ENCODE data around the gene GPR18.
A peak's percentile ranks its signal among the peaks of the same experiment; 100 is the strongest.

Gene GPR18

GRCh38 chr13:99258210-99258860 is at the start of gene GPR18:
TSS of gene GPR18 (minus strand) at chr13:99258379. CDS start at chr13:99255872, 2,507 bp downstream.
- no peak for DNase-seq

GRCh38 chr13:99307648-99308339 is 49.6 kb upstream of the GPR18 start:
- peak in 2 of 3 experiments; percentile 23 to 61 for DNase-seq

- peak in 1 of 3 experiments; percentile 32 for DNase-seq
Observed at GRCh38 chr13:99307247-99307646, 49.1 kb upstream of the GPR18 start, which contains the start of gene GPR183. TSS of gene GPR183 (minus strand) at chr13:99307399. CDS start at chr13:99296145, 11,254 bp downstream.

- no peak for DNase-seq
Observed at GRCh38 chr13:99305566-99305965, 47.4 kb upstream of the GPR18 start.

GRCh38 chr13:99305158-99305557 is 47.0 kb upstream of the GPR18 start:
- no peak for DNase-seq

GRCh38 chr13:99304541-99304940 is 46.4 kb upstream of the GPR18 start:
- no peak for DNase-seq

- no peak for DNase-seq
Observed at GRCh38 chr13:99303863-99304521, 45.8 kb upstream of the GPR18 start.

GRCh38 chr13:99302637-99303505 is 44.7 kb upstream of the GPR18 start:
- no peak for DNase-seq

GRCh38 chr13:99301913-99302636 is 43.9 kb upstream of the GPR18 start:
- no peak for DNase-seq

- no peak for DNase-seq
Observed at GRCh38 chr13:99301056-99301838, 43.1 kb upstream of the GPR18 start.

GRCh38 chr13:99299920-99300341 is 41.8 kb upstream of the GPR18 start:
- peak in 1 of 3 experiments; percentile 96 for DNase-seq

GRCh38 chr13:99299256-99299919 is 41.2 kb upstream of the GPR18 start:
- no peak for DNase-seq

- DNase-seq = no peak
Observed at GRCh38 chr13:99298056-99298455, 39.9 kb upstream of the GPR18 start.

- DNase-seq = no peak
Observed at GRCh38 chr13:99297331-99297730, 39.2 kb upstream of the GPR18 start.

- DNase-seq = no peak
Observed at GRCh38 chr13:99296398-99296797, 38.2 kb upstream of the GPR18 start.

- DNase-seq = no peak
Observed at GRCh38 chr13:99295488-99296252, 37.5 kb upstream of the GPR18 start.

GRCh38 chr13:99294958-99295357 is 36.8 kb upstream of the GPR18 start:
- DNase-seq = no peak

- DNase-seq = no peak
Observed at GRCh38 chr13:99294198-99294597, 36.0 kb upstream of the GPR18 start.

- no peak for DNase-seq
Observed at GRCh38 chr13:99293178-99293577, 35.0 kb upstream of the GPR18 start.

GRCh38 chr13:99290894-99291293 is 32.7 kb upstream of the GPR18 start:
- no peak for DNase-seq

All from NCI-H1417 (cell line).